GM12878 (cell line): ENCODE data around the gene LIN7A. TPM values are rescaled to one million over a fixed set of nuclear protein-coding genes. Genes with fewer than 3 reads are reported as not detected.

Source experiments
- ATAC-seq: fragments of 200-7000 bp; cut with Tn5 transposase; 3 replicates; pipeline ENCODE4 v1.9.1; 2020; ENCODE audit warnings: mild to moderate bottlenecking, moderate library complexity
- BruUV-seq: library from RNA; stranded (reverse); fragments of 400-500 nt; replicated peaks from 2 replicates; lab custom pipeline; 2021; lab: Mats Ljungman, UMichigan
- CTCF ChIA-PET: fragments of 300-600 bp; sonication (Branson Sonifier 250); formaldehyde crosslinking; extraction: SDS; loops from one replicate; lab custom pipeline; 2021; ENCODE audit warnings: inconsistent platforms; lab: Yijun Ruan, JAX
- POLR2A ChIA-PET: fragments of 350-600 bp; formaldehyde crosslinking; extraction: SDS; loops from one replicate; lab custom pipeline; 2021; ENCODE audit warnings: inconsistent platforms; lab: Charles Lee
- RAD21 ChIA-PET: fragments of 300-600 bp; sonication (Branson Sonifier 250); formaldehyde crosslinking; loops from one replicate; lab custom pipeline; 2023; ENCODE audit warnings: antibody characterized with exemption; ENCODE audit not compliant: unreplicated experiment; lab: Charles Lee
- SMC1A ChIA-PET: fragments of 300-600 bp; sonication (Branson Sonifier 250); formaldehyde crosslinking; loops from one replicate; lab custom pipeline; 2023; ENCODE audit not compliant: unreplicated experiment, uncharacterized antibody; lab: Charles Lee
- DNase-seq: peaks from one replicate; pipeline ENCODE4 v3.0.0-alpha.2; 2011; ENCODE audit warnings: low read depth, low spot score
- FAIRE-seq: peaks from 3 replicates; lab custom pipeline; 2011; peaks lifted over from hg19 to GRCh38; lab: Jason Lieb, UNC
- H2AFZ ChIP-seq: 2 replicates; pipeline ENCODE4 v1.6.0; 2011; ENCODE audit warnings: low read depth, low read length, control low read depth; ENCODE audit not compliant: control insufficient read depth
- H3K27ac ChIP-seq: 2 replicates; pipeline ENCODE4 v1.5.1; 2011; ENCODE audit warnings: control low read depth; ENCODE audit not compliant: control insufficient read depth, insufficient read depth
- H3K27me3 ChIP-seq, 2 experiments: replicated peaks in 1 of 2; 2 replicates each; pipeline versions ENCODE4 v1.6.0 to v1.6.1; 2011; ENCODE audit warnings: low read length in 1 of 2; ENCODE audit not compliant: control insufficient read depth in 2 of 2, insufficient read depth in 2 of 2
- H3K36me3 ChIP-seq, 2 experiments: 2 replicates each; pipeline ENCODE4 v1.5.1; 2011; ENCODE audit warnings: low read length in 1 of 2; ENCODE audit not compliant: control insufficient read depth in 2 of 2, insufficient read depth in 2 of 2
- H3K4me1 ChIP-seq: 2 replicates; pipeline ENCODE4 v1.6.1; 2011; ENCODE audit warnings: mild to moderate bottlenecking, low read length, moderate library complexity, mixed read lengths; ENCODE audit not compliant: control insufficient read depth, insufficient read depth
- H3K4me2 ChIP-seq: 2 replicates; pipeline ENCODE4 v1.6.0; 2011; ENCODE audit warnings: control low read depth; ENCODE audit not compliant: control insufficient read depth, insufficient read depth
- H3K4me3 ChIP-seq: fragments of 200-600 bp; sonication (generic); 2 replicates; pipeline ENCODE4 v1.5.1; 2016
- H3K79me2 ChIP-seq: 2 replicates; pipeline ENCODE4 v1.6.0; 2011; ENCODE audit warnings: low read length; ENCODE audit not compliant: control insufficient read depth, insufficient read depth
- H3K9ac ChIP-seq: 2 replicates; pipeline ENCODE4 v1.8.0; 2011; ENCODE audit warnings: low read length, control low read depth, mixed read lengths; ENCODE audit not compliant: control insufficient read depth, insufficient read depth
- H3K9me3 ChIP-seq: replicated peaks from 3 replicates; pipeline ENCODE4 v1.5.1; 2011; ENCODE audit warnings: mild to moderate bottlenecking, low read length; ENCODE audit not compliant: control insufficient read depth, insufficient read depth
- H4K20me1 ChIP-seq: 2 replicates; pipeline ENCODE4 v1.6.0; 2011; ENCODE audit not compliant: control insufficient read depth, insufficient read depth
- DPF2 ChIP-seq: fragments of 450-650 bp; IDR thresholded peaks from 2 replicates; pipeline ENCODE4 v1.6.1; 2017; ENCODE audit warnings: mild to moderate bottlenecking
- E2F4 ChIP-seq: IDR thresholded peaks from 2 replicates; pipeline ENCODE4 v1.6.1; 2012; ENCODE audit warnings: low read depth, low read length, improper control_type of control experiment
- FOXK2 ChIP-seq: fragments of 450-650 bp; IDR thresholded peaks from 2 replicates; pipeline ENCODE4 v1.6.1; 2017; ENCODE audit warnings: mild to moderate bottlenecking, moderate library complexity
- IRF5 ChIP-seq: fragments of 450-650 bp; IDR thresholded peaks from 2 replicates; pipeline ENCODE4 v1.6.1; 2017; ENCODE audit warnings: borderline replicate concordance
- PAX5 ChIP-seq: IDR thresholded peaks from 2 replicates; pipeline ENCODE4 v1.6.1; 2011; ENCODE audit warnings: low read depth, low read length, borderline replicate concordance
- PML ChIP-seq: IDR thresholded peaks from 2 replicates; pipeline ENCODE4 v1.6.1; 2012; ENCODE audit warnings: low read length, inconsistent platforms
- POLR2AphosphoS5 ChIP-seq: IDR thresholded peaks from 2 replicates; pipeline ENCODE4 v1.6.1; 2011; ENCODE audit warnings: mild to moderate bottlenecking, low read length, inconsistent platforms
- SMAD1 ChIP-seq: fragments of 450-650 bp; IDR thresholded peaks from 2 replicates; pipeline ENCODE4 v1.6.1; 2018; ENCODE audit warnings: mild to moderate bottlenecking, low read depth; ENCODE audit not compliant: partially characterized antibody
- TCF3 ChIP-seq: IDR thresholded peaks from 2 replicates; pipeline ENCODE4 v1.6.1; 2012; ENCODE audit warnings: low read depth, mild to moderate bottlenecking, low read length, borderline replicate concordance; ENCODE audit not compliant: insufficient read depth
- USF1 ChIP-seq: IDR thresholded peaks from 2 replicates; pipeline ENCODE4 v1.6.1; 2011; ENCODE audit warnings: borderline replicate concordance, low read depth, mild to moderate bottlenecking, moderate library complexity, mixed read lengths, low read length; ENCODE audit not compliant: insufficient read depth; ENCODE audit errors: extremely low read length
- WRNIP1 ChIP-seq: IDR thresholded peaks from 2 replicates; pipeline ENCODE4 v1.6.1; 2011; ENCODE audit warnings: low read depth, low read length, improper control_type of control experiment, borderline replicate concordance
- YY1 ChIP-seq: IDR thresholded peaks from 2 replicates; pipeline ENCODE4 v1.6.1; 2011; ENCODE audit warnings: low read depth, mild to moderate bottlenecking, low read length
- WGBS: methylation state at CpG from one replicate; pipeline ENCODE4 v1.1.6; 2016; ENCODE audit warnings: low lambda C conversion rate; ENCODE audit not compliant: insufficient replicate concordance, insufficient coverage; ENCODE audit errors: missing lambda C conversion rate; 5-methylcytosine and 5-hydroxymethylcytosine counted together
- in situ Hi-C: fragments of 300-500 bp; cut with MboI; formaldehyde crosslinking; loops from 9 replicates; pipeline ENCODE4 v1.14.3; 2018; ENCODE audit warnings: mixed read lengths
- intact Hi-C: fragments of 100-400 bp; cut with micrococcal nuclease; formaldehyde crosslinking; loops from one replicate; pipeline ENCODE4 v1.14.2; 2022; ENCODE audit not compliant: unreplicated experiment
- polyA plus RNA-seq, 11 experiments: library from polyadenylated mRNA; depleted of rRNA in 4 of 11; unstranded in 6 of 11; stranded (reverse) in 5 of 11; fragments of >200 nt; fragmentation: Nextera tagmentation in 4 of 11; fragmentation: Illumina TruSeq in 1 of 11; extraction: Ambion mirVana in 4 of 11; extraction: Trizol in 1 of 11; gene quantifications; 1 replicate in 1 of 11; 2 replicates in 10 of 11; pipeline versions ENCODE4 v1.2.1 to v1.2.3, GENCODE V29; 2011 to 2016; ENCODE audit warnings: inconsistent platforms in 2 of 11, missing spikeins in 2 of 11, low read depth in 1 of 11
- total RNA-seq, 4 experiments: library from RNA; depleted of rRNA in 3 of 4; stranded (reverse); fragments of >200 nt in 3 of 4; fragmentation: Illumina TruSeq in 1 of 4; extraction: Trizol in 1 of 4; gene quantifications; 2 replicates each; pipeline versions ENCODE4 v1.2.1 to v1.2.3, GENCODE V29; 2013 to 2021
- TF ChIP-seq, protein P1 (sequence below): fragments of 450-650 bp; formaldehyde crosslinking; IDR thresholded peaks from 2 replicates; pipeline ENCODE4 v1.4.0; 2022; ENCODE audit warnings: mild to moderate bottlenecking, moderate library complexity
- TF ChIP-seq, protein P2 (sequence below), 3 experiments: IDR thresholded peaks in 2 of 3; conservative IDR thresholded peaks in 1 of 3; 2 replicates each; pipeline ENCODE4 v1.5.1; 2011; ENCODE audit warnings: low read depth in 3 of 3, low read length in 3 of 3, mild to moderate bottlenecking in 3 of 3, control low read depth in 2 of 3, moderate library complexity in 2 of 3, inconsistent platforms in 1 of 3, mixed read lengths in 1 of 3; ENCODE audit not compliant: control insufficient read depth in 2 of 3, insufficient read depth in 1 of 3; ENCODE audit errors: extremely low read depth in 1 of 3

Gene LIN7A
- total and polyA plus RNA-seq, 10 of the 15 experiments (the other 5 are each of a cell fraction or from before 2014, with no cell fraction given): 0.04 to 0.93 (median 0.35) TPM; not detected in 1

- no peak overlapping the region for H3K9ac ChIP-seq
- 43% methylated on average over 7 of the region's 7 CpGs for WGBS
- intact Hi-C loops (loop anchor here (5.0 kb wide), 1 partner anchor 177 kb away; no protein-coding TSS in a partner anchor), in situ Hi-C loops (no loop called here)
- no peaks in the 10 kb centered on the region for H4K20me1 ChIP-seq
- no peak overlapping the region for H3K4me2 ChIP-seq
- no peak for DNase-seq
- no peak for FAIRE-seq
- CTCF ChIA-PET: interaction anchor here (1.1 kb wide), 1 partner anchor 11 kb away, joined by 3 read pairs; no protein-coding TSS in a partner anchor
- no TSS peak for BruUV-seq
- RAD21 ChIA-PET: no interaction called here
- ATAC-seq: no peak; the same call in 2 of the 3 replicates
- H3K9me3 ChIP-seq: no peaks in the 10 kb centered on the region
- POLR2A ChIA-PET: no interaction called here
- no peak overlapping the region for H3K27ac ChIP-seq
- no peak overlapping the region for H3K4me3 ChIP-seq
- H3K4me1 ChIP-seq: no peaks in the 10 kb centered on the region
- no peaks in the 10 kb centered on the region for H3K36me3 ChIP-seq
- SMC1A ChIA-PET: interaction anchor here (1.3 to 1.4 kb wide), 2 partner anchors 12 to 22 kb away, joined by 4 read pairs; no protein-coding TSS in a partner anchor
- peaks cover 7% of the 10 kb centered on the region in 2 experiments; a peak in 3 of 4 replicates for H3K27me3 ChIP-seq
- no peak for TF ChIP-seq POLR2AphosphoS5
- TF ChIP-seq PAX5: no peak
- TF ChIP-seq, protein P1, sequence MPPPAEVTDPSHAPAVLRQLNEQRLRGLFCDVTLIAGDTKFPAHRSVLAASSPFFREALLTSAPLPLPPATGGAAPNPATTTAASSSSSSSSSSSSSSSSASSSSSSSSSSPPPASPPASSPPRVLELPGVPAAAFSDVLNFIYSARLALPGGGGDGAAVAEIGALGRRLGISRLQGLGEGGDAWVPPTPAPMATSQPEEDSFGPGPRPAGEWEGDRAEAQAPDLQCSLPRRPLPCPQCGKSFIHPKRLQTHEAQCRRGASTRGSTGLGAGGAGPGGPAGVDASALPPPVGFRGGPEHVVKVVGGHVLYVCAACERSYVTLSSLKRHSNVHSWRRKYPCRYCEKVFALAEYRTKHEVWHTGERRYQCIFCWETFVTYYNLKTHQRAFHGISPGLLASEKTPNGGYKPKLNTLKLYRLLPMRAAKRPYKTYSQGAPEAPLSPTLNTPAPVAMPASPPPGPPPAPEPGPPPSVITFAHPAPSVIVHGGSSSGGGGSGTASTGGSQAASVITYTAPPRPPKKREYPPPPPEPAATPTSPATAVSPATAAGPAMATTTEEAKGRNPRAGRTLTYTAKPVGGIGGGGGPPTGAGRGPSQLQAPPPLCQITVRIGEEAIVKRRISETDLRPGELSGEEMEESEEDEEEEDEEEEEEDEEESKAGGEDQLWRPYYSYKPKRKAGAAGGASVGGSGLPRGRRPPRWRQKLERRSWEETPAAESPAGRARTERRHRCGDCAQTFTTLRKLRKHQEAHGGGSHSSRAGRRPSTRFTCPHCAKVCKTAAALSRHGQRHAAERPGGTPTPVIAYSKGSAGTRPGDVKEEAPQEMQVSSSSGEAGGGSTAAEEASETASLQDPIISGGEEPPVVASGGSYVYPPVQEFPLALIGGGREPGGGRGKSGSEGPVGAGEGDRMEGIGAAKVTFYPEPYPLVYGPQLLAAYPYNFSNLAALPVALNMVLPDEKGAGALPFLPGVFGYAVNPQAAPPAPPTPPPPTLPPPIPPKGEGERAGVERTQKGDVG (CRISPR knock-in tag): no peak
- no peak for TF ChIP-seq DPF2
- TF ChIP-seq USF1: no peak
- TF ChIP-seq WRNIP1: no peak
- TF ChIP-seq FOXK2: no peak
- TF ChIP-seq IRF5: no peak
- TF ChIP-seq E2F4: no peak
- TF ChIP-seq, protein P2, sequence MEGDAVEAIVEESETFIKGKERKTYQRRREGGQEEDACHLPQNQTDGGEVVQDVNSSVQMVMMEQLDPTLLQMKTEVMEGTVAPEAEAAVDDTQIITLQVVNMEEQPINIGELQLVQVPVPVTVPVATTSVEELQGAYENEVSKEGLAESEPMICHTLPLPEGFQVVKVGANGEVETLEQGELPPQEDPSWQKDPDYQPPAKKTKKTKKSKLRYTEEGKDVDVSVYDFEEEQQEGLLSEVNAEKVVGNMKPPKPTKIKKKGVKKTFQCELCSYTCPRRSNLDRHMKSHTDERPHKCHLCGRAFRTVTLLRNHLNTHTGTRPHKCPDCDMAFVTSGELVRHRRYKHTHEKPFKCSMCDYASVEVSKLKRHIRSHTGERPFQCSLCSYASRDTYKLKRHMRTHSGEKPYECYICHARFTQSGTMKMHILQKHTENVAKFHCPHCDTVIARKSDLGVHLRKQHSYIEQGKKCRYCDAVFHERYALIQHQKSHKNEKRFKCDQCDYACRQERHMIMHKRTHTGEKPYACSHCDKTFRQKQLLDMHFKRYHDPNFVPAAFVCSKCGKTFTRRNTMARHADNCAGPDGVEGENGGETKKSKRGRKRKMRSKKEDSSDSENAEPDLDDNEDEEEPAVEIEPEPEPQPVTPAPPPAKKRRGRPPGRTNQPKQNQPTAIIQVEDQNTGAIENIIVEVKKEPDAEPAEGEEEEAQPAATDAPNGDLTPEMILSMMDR (IDR thresholded peaks at IDR 0.05 in 2 of 3, conservative IDR thresholded peaks at IDR 0.05 in 1 of 3; ENCODE audit: control insufficient read depth in 2 of 3, extremely low read depth in 1 of 3, insufficient read depth in 1 of 3, low read depth in 3 of 3, low read length in 3 of 3): no peak
- TF ChIP-seq PML: no peak
- TF ChIP-seq TCF3: no peak
- no peak for TF ChIP-seq SMAD1
- TF ChIP-seq YY1: no peak
- H2AFZ ChIP-seq: no peak overlapping the region
- no peaks in the 10 kb centered on the region for H3K79me2 ChIP-seq
These were observed 1.7 kb upstream of the LIN7A start for GRCh38 chr12:80939231-80939950.
